Measurements from ENCODE around the gene NNMT.

GRCh38 chr11:114301927-114302326 is 5.7 kb downstream of the NNMT start:
- TF ChIP-seq CTCF (IDR thresholded peaks at IDR 0.05; ENCODE audit: low read length): no peak
- TF ChIP-seq EZH2phosphoT487 (IDR thresholded peaks at IDR 0.05; ENCODE audit: low read length): no peak
